HepG2 (cell line): Measurements from ENCODE around the gene COX14.

Experiments used
- CBX5 ChIP-seq: sonication (generic); formaldehyde crosslinking; IDR thresholded peaks from 2 replicates; pipeline ENCODE4 v1.4.0; 2020; ENCODE audit warnings: missing genetic modification reagents, borderline replicate concordance
- CTCF ChIP-seq: sonication (generic); formaldehyde crosslinking; IDR thresholded peaks from 2 replicates; pipeline ENCODE4 v1.5.0; 2020; ENCODE audit warnings: mild to moderate bottlenecking, missing genetic modification reagents, moderate library complexity
- MAX ChIP-seq: IDR thresholded peaks from 2 replicates; pipeline ENCODE4 v1.6.1; 2012; ENCODE audit warnings: inconsistent platforms
- MEF2D ChIP-seq: sonication (generic); formaldehyde crosslinking; IDR thresholded peaks from 2 replicates; pipeline ENCODE4 v1.5.1; 2020; ENCODE audit warnings: mild to moderate bottlenecking, missing genetic modification reagents
- POLR2A ChIP-seq, 2 experiments: IDR thresholded peaks; 2 replicates each; pipeline ENCODE4 v1.6.1; 2011; ENCODE audit warnings: low read depth in 2 of 2, low read length in 2 of 2, mild to moderate bottlenecking in 1 of 2, moderate library complexity in 1 of 2; ENCODE audit not compliant: insufficient read depth in 1 of 2
- ZBTB21 ChIP-seq: sonication (generic); formaldehyde crosslinking; IDR thresholded peaks from 2 replicates; pipeline ENCODE4 v1.4.0; 2020; ENCODE audit warnings: missing genetic modification reagents
- ZFP1 ChIP-seq: IDR thresholded peaks from 2 replicates; pipeline ENCODE4 v1.6.1; 2016
- ZNF121 ChIP-seq: sonication (generic); formaldehyde crosslinking; IDR thresholded peaks from 2 replicates; pipeline ENCODE4 v1.5.0; 2020; ENCODE audit warnings: mild to moderate bottlenecking, missing genetic modification reagents
- ZNF564 ChIP-seq: sonication (generic); formaldehyde crosslinking; IDR thresholded peaks from 2 replicates; pipeline ENCODE4 v1.8.1; 2023; ENCODE audit warnings: mild to moderate bottlenecking, missing genetic modification reagents
- TF ChIP-seq, protein P1 (sequence below): sonication (generic); formaldehyde crosslinking; IDR thresholded peaks from 2 replicates; pipeline ENCODE4 v1.4.0; 2020; ENCODE audit warnings: mild to moderate bottlenecking, missing genetic modification reagents, borderline replicate concordance

DNA sequence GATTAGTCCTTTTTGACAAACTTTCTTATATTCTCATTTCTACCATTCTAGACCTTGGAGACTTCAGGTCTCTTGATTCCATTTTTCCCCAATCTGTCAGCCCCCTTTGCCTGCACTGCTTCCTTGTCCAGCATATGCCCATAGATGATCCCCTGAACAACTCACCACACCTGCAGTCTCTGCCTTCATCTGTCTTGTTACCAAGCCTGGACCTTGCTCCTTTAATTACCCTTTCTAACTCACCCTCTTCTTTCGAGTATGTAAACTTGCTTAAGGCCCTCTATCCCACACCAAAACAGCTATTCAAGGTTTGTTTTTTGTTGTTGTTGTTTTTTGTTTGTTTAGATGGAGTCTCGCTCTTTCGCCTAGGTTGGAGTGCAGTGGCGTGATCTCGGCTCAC lies 9.6 kb downstream of the COX14 start:
- TF ChIP-seq ZBTB21 (CRISPR knock-in tag) (no peak), CTCF (CRISPR knock-in tag) (no peak), MAX (no peak), ZNF121 (CRISPR knock-in tag) (no peak), ZFP1 (CRISPR knock-in tag) (no peak), ZNF564 (no peak), CBX5 (CRISPR knock-in tag) (no peak), MEF2D (no peak), POLR2A (IDR thresholded peaks at IDR 0.05; ENCODE audit: insufficient read depth in 1 of 2, low read depth in 2 of 2, low read length in 2 of 2) (no peak)
- TF ChIP-seq, protein P1, sequence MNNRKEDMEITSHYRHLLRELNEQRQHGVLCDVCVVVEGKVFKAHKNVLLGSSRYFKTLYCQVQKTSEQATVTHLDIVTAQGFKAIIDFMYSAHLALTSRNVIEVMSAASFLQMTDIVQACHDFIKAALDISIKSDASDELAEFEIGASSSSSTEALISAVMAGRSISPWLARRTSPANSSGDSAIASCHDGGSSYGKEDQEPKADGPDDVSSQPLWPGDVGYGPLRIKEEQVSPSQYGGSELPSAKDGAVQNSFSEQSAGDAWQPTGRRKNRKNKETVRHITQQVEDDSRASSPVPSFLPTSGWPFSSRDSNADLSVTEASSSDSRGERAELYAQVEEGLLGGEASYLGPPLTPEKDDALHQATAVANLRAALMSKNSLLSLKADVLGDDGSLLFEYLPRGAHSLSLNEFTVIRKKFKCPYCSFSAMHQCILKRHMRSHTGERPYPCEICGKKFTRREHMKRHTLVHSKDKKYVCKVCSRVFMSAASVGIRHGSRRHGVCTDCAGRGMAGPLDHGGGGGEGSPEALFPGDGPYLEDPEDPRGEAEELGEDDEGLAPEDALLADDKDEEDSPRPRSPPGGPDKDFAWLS = no peak
